GM18520 (cell line): ENCODE results near the gene ARHGAP8.
"Not testable (repeated sequence)": the region's sequence is repeated elsewhere in the genome, so short reads cannot be mapped to it uniquely, and the experiment has no call there.

ENCODE experiments used
- ATAC-seq: cut with Tn5 transposase; IDR thresholded peaks from one replicate; pipeline ENCODE4 v1.9.1; 2021; ENCODE audit not compliant: unreplicated experiment

Gene ARHGAP8

DNA sequence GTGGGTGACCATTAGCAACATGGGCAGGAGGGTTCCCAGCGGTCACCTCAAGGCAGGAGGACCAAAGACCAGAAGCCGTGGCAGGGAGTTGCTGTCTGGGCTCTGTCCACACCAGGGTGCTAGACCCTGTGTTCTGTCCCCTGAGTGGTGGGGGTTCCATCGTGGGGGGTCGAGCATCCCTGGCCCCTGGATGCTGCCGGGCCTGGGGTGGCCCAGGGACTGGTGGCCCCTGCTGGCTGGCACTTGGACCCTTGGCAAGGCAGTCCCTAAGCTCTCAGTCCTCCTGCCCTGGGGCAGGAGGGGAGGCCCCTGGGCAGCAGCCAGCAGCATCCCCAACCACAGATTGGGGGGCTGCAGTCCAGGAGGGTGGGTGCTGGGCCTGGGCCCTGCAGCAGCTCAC, 13.4 kb upstream of the ARHGAP8 start:
- ATAC-seq = no peak

DNA sequence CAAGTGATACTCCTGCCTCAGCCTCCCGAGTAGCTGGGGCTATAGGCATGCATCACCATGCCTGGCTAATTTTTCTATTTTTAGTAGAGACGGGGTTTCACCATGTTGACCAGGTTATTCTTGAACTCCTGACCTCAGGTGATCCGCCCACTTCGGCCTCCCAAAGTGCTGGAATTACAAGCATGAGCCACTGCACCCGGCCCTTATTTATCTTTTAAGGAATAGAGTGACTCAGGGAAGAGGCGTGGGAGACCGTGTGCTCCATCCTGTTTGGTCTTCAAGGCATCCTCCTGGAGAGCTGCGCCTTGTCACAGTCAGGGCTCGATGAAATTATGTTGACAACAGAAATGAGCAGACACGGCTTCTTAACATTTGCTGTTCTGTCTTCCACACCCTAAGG, 12.7 kb upstream of the ARHGAP8 start:
- not testable (repeated sequence) for ATAC-seq

DNA sequence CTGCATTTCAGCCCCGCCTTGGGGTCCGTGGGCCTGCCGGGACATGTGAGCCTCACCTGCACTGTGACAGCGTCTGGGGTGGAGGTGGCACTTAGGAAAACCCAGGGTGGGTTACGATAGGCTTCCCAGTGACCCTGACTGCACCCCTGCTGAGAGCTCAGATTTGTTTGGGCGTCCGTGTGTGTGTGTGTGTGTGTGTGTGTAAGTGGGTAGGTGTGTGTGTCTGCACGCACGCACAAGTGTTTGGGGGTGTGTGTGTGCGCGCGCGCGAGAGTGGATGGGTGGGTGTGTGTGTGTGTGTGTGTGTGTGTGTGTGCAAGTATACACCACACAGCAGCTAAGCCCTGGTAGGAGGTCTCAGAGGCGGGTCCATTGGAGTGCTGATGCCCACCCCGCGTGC, 12.1 kb upstream of the ARHGAP8 start:
- no peak for ATAC-seq

DNA sequence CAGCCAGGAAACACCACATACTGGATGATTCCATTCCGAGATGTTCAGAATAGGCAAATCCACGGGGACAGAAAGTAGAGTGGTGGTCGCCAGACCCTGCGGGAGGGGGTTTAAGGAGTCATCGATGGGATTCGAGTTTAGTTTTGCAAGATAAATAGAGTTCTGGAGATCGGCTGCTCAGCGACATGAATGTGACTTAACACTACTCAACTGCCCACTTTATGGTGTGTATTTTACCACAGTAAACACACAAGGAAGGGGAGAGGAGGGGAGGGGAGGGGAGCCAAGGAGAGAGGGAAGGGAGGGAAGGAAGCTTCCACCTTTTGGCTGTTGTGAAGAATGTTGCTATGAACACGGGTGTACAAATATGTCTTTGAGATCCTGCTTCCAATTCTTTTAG, 10.4 kb upstream of the ARHGAP8 start:
- ATAC-seq = no peak

DNA sequence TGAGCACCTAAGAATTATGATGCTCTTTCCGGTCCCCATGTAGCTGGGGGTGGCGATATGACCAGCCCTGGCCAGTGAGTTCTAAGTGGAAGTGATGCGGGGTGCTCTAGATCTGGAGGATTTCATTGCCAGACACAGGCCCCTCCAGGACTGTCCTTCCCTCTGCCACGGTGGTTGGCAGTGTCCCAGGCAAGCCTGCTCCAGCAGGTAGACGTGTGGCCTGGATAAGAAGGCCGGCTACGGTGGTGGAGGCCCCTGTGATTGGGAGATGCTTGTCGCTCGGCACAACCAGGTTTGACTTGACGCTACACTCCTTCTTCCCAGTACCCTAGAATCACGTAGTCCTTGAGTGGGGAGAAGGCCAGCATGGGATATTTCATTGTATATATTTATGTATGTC, 9.1 kb upstream of the ARHGAP8 start:
- no peak for ATAC-seq

DNA sequence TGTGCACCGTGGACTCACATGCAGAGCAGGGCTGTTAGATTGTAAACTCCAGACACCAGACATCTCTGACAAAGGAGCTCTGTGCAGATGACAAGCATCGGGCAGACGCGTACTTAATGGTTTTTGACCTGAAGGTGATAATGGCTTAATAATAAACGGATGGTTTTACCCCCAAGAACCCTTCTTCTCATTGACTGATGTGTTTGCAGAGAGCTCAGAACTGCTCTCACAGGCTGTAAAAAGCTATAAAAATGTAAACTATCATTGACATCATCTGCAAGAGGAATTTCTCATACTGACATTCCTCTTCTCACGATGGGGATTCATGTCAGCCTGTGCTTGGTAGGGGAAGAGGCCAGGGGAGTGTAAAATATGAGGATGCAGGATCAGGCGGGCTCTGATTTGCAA, 8.6 kb upstream of the ARHGAP8 start:
- ATAC-seq = no peak

DNA sequence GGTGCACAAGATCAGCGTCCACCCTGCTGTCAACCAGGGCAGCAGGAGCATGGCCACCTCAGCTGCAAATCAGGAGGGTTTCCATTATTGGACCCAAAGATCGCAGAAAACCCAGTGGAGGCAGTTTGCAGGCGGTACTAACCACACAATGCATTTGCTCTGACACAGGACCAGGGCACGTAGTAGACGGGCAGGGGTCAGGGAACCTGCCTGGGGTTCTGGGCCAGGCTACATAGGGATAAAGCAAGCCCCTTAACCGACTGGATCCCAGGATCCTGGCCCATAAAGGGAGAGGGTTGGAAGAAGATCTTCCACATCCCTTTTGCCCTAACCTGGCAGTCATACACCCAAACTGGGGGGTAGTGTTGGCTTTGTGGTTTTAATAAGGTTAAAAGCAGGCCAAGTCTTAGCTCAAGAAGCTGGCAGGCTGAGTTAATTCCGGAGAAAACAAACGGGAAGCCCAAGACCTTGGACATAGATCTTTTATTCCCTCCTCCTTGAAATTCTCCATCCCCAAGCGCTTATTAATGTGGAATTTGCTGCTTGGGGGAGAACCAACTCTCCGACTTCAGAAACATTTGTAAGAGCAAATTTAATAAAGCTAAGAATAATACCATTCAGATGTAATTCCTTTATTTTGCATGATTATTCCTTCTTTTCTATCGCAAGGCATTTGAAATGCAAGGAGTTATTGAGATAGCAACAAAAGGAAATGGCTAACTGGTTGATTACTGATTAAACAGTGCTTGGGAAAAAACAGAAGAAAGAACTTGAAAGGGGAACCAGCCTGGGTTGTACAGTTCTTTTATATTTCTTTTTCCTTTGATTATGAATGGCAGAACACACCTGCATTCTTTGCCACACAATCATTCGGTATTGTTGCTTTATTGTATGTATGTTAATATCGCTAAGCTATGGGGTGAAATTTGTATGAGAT, 6.3 kb upstream of the ARHGAP8 start:
- ATAC-seq = no peak

DNA sequence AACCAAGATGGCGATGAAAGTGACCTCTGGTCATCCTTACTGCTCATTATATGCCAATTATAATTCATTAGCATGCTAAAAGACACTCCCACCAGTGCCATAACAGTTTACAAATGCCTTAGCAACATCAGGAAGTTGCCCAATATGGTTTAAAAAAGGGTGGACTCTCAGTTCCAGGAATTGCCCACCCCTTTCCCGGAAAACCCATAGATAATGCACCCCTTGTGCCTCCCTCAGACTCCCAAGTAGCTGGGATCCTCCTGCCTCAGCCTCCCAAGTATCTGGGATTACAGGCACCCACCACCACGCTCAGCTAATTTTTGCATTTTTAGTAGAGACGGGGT, 4.6 kb upstream of the ARHGAP8 start:
- not testable (repeated sequence) for ATAC-seq

DNA sequence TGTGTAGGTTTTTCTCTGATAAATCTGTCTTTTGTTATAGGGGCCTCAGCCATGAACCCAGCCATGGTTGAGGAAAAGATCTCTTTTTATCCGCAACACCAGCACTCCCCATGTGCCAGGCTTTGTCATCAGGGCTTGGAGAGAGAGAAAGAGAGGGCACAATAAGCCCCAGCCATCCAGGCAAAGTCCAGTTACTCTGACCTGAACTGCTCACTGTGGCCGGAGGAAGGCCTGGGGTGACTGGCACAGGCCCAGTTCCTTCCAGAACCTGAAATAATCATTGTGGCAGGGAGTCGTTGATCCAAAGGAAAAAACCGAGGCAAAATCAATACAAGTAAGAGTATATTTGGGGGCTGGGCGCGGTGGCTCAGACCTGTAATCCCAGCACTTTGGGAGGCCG, 3.9 kb upstream of the ARHGAP8 start:
- ATAC-seq = no peak

DNA sequence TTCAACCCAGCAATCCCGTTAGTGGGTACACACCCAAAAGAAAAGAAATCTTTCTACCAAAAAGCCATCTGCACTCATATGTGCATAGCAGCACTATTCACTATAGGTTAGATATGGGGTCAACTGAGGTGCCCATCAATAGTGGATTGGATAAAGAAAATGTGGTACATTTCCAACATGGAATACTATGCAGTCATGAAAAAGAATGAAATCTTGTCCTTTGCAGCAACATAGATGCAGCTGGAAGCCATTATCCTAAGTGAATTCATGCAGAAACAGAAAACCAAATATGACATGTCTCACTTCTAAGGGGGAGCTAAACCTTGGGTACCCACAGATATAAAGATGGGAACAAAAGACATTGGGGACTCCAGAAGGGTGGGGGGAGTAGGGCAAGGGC, 1.9 kb upstream of the ARHGAP8 start:
- no peak for ATAC-seq

DNA sequence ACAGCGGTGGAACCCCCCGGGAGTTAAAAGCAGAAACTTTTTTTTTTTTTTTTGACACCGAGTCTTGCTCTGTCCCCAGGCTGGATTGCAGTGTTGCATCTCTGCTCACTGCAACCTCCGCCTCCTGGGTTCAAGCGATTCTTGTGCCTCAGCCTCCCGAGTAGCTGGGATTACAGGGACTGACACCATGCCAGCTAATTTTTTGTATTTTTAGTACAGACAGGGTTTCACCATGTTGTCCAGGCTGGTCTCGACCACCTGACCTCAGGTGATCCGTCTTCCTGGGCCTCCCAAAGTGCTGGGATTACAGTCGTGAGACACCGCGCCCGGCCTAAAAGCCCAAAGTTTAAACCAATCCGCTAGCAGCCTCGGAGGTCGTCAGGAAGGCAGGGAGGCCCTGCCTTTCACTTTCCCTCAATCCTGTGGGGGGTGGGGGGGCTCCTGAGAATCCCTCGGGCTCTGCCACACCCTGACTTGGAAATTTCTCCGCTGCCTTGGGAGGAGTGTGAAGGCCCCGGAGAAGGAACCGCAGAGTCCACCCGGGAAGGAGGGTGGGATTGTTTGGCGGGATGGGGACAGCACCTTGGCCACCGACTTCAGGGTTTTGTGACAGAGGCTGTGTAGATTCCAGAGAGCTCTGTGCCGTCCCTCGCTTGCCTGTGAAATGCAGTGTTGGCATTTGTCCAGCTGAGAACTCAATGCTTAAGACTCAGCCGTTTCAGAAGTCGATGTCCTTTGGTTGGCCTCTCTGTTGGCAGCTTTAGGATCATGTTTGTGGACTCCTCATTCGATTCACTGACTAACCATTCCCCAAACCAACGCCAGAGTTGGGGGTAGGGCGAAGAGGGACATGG, 1.0 kb downstream of the ARHGAP8 start:
- no peak for ATAC-seq

DNA sequence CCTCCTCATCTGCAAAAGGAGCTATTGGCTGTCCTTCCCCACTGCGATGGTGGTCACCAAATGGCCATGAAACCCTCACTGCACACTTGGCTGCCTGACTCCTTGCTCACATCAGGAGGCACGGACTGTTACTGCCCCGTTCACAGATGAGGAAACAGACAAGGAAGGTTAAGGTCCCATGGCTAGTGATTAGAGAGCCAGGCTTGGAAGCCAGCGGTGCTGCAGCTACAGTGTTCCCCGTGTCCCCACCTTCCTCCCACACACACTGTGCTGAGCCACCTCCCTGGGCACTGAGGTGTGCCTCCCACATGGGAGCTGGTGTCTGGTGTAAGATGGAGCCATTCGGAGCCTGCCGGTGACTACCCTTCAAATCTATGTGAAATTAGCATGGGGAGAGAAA, 2.6 kb downstream of the ARHGAP8 start:
- ATAC-seq = no peak

DNA sequence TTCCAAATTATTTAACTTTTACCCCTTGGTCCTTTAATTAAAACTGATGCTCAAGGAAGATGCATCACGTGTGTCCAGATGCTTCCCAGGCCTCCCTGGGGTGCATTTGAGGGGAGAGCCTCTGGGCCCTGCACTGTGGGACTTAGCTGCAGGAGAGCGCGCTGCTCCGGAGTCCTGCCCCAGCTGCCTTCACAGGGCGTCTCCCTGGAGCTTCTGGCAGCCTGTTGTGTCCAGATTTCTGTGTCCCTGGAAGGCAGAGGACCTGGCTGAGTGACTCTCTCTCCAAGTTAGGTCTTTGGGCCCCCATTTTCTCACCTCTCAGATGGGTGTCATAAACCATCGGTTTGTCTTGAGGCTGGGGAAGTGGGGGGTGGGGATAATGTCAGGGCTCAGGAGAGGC, 3.0 kb downstream of the ARHGAP8 start:
- no peak for ATAC-seq

DNA sequence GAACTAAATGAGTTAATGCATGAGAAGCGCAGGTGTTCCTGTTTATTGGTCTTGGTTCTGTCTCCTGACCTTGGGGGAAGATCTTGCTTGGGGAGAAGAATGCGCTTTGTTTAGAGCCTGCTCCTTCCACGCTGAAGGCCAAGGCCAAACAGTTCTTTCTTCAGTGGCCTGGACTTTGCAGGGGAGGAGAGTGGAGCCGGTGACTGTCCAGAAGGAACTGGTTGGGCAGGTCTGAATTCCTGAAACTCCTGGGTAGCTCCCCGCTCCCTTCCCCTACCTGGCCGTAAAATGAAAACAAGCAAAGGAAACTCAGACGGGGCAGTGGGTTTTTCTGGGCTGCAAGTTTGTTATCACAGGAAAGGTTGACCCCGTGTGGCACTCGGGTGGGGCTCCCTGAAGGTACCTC, 3.6 kb downstream of the ARHGAP8 start:
- ATAC-seq = no peak

DNA sequence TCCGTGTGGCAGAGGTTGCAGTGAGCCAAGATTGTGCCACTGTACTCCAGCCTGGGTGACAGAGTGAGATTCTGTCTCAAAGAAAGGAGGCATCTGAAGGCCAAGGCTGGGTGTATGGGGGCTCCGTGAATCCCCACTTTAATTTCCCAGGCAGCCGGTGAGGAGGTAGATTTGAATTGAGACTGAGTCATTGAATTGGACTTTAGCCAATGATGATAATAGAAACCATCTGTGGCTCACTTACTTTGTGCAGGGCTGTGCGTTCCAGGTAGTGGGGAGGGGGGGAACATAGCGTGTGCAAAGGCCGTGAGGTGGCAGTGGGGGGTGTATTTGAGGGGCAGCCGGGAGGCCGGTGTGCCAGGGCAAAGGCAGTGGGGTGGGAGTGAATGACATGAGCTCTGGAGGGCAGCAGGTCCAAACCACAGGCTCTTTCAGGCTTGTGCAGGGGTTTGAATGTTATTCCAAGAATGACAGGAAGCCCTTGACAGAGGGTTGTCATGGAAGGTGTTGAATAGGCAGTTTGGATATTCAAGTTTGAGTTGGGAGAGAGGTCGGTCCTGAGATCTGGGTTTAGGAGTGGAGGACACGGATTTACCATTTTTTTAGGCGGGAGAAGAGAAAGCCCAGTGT, 6.1 kb downstream of the ARHGAP8 start:
- ATAC-seq = no peak

DNA sequence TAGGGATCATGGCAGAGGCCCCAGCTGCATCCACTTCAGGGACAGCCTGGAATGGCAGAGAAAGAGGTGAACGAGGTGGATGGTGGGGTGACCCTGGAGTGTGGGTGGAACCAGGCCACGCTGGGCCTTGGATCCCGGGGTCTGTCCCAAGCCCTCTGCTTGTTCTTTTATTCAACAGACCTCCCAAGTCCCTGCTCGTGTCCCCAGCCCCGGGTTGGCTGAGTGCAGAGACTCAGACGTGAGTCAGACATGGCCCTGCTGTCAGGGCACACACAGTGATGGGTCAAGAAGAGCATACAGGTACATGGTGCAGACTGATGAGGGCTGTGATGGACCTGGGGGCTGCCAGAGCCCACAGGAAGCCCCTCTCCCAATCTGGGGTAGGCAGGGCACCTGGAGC, 6.6 kb downstream of the ARHGAP8 start:
- no peak for ATAC-seq

DNA sequence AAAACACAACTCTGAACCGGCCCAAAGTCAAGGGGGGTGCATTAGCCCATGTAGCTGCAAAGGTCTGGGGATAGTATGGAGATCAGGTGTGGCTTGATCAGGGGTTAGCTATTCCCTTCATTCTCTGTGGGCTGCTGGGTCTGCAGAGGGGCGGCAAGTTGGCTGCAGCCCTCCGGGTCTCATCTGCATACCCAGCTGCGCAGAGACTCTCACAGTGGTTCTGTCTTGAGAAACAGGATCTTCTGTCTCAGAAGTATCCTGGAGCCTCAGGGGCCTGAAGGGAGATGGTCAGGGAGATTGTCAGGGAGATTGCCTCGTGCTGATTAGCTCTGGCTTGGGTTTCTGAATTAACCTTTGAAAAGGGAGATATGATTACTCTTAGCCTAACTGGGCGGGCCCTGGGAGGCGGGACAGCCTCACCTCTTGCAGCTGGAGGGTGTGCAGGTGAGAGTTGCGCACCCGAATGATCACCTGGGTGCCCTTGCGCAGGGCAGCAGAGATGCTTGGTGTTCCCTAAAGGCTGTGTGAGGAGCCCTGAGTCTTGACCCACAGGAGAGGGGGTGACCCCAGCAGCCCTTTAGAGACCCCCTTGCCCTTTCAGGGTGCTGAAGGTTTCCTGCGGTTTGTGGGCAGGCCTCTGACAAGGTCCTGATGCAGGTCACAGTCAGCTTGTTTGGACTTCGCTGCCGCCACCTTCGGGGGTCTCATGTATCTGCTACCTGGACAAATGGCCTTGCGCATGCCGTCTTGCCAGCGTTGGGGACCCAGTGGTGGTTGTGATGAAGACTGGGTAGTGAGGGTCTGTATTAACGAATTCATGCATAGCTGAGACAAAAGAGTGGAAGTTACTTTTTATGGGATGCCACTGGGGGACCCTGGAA, 7.3 kb downstream of the ARHGAP8 start:
- no peak for ATAC-seq

DNA sequence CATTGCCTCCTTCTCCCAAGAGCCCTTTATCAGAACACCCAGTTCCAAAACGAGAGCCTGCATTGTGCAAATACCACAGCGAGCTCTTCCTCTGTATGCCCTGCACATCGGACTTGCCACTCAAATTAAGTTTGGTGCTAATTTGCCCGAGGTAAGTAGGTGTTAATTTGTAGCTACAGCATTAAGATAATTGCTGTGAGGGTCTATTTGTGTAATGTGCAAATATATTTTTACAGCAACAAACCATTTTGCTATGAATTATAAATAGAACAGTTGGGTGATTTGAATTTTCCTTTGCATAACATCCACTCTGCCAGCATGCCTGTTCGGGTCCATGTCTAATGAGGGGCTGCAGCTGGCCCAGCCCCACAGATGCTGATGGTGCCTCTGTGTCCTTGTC, 8.1 kb downstream of the ARHGAP8 start:
- ATAC-seq = no peak

DNA sequence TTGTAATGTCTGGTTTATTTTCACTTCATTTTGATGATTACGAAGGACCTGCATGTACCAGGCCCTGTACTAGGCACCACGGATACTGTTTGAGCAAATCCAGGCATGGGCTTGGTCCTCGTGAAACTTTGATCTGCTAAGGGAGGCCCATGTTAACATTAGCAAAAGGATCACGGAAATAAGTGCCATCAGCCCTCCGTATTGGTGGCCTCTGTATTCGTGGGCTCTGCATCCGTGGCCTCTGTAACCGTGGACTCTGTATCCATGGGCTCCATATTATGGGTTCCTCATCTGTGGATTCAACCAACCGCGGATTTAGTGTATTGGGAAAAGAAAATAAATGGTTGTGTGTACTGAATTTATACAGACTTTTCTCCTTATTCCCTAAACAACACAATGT, 8.7 kb downstream of the ARHGAP8 start:
- ATAC-seq = no peak

DNA sequence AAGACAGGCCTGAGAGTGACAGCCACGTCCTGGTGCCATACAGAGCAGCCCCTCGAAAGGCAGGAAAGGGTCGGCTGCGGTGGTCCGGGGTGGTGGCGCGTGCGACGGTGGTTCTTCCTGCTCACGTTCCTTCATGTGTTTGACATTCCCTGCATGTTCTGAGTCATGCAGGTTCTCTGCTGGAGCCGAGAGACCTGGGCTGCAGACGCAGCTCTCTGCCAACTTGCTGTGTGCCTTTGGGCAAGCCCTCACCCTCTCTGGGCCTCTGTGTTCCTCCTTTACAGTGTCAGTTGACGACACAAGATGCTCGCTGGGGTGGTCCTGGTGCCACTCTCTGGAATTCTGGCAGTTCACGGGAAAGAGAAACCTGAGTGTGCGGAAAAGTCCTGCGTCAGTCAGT, 12.0 kb downstream of the ARHGAP8 start:
- no peak for ATAC-seq

DNA sequence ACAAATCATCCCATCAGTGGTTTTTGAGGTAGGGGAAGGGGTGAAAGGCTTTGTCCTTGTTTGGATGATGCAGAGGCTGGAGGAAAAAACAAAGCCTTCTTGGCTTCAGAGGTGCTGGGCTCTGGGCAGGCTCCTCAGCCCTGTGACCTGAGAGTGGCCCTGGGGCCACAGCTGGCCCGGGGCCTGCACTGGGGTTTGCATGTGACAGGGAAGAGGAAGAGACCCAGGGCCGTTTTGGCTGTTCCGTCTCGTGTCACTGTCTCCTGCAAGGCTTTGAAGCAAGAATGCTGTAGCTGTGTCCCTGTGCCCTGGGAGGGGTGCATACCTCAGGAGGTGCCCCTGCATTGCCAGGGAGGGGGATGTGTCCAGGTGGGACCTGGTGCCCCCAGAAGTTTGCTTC, 12.6 kb downstream of the ARHGAP8 start:
- no peak for ATAC-seq
